T-cell (primary cell): ENCODE results near the gene RIN3. TPM values are rescaled to one million over a fixed set of nuclear protein-coding genes. Genes with fewer than 3 reads are reported as not detected.
A peak's percentile ranks its signal among the peaks of the same experiment; 100 is the strongest.

Experiments used
- ATAC-seq, 4 experiments: fragments of 200-7000 bp in 3 of 4; fragments of 150-1000 bp in 1 of 4; cut with Tn5 transposase; replicated peaks in 1 of 4; 1 replicate in 3 of 4; 2 replicates in 1 of 4; pipeline ENCODE4 v1.10.0; 2021; ENCODE audit warnings: moderate library complexity in 3 of 4, mild to moderate bottlenecking in 2 of 4, moderate number of reproducible peaks in 1 of 4
- CTCF ChIA-PET, 2 donors: fragments of 300-600 bp; sonication (Branson Sonifier 250); formaldehyde crosslinking; loops; one replicate each; lab custom pipeline; 2022; ENCODE audit warnings: antibody characterized with exemption in 2 of 2; lab: Charles Lee
- POLR2A ChIA-PET, 2 donors: fragments of 300-600 bp; sonication (Branson Sonifier 250); formaldehyde crosslinking; loops; one replicate each; lab custom pipeline; 2022; ENCODE audit warnings: antibody characterized with exemption in 2 of 2; lab: Charles Lee
- DNase-seq, 35 experiments: peaks; one replicate each; pipeline versions ENCODE4 v3.0.0 to v3.0.0-alpha.2; 2013 to 2023
- H3K27ac ChIP-seq: one replicate; pipeline ENCODE4 v1.5.1; 2013; ENCODE audit warnings: low read length
- H3K27me3 ChIP-seq, 2 experiments: replicated peaks in 1 of 2; 1 replicate in 1 of 2; 2 replicates in 1 of 2; pipeline versions ENCODE4 v1.6.1 to v1.7.0; 2013; ENCODE audit warnings: low read length in 1 of 2, mixed read lengths in 1 of 2; ENCODE audit not compliant: control insufficient read depth in 2 of 2, insufficient read depth in 2 of 2; ENCODE audit errors: extremely low read depth in 1 of 2
- H3K36me3 ChIP-seq, 2 donors: 1 replicate in 1 of 2; 2 replicates in 1 of 2; pipeline versions ENCODE4 v1.6.1 to v1.7.0; 2013; ENCODE audit warnings: low read length in 1 of 2; ENCODE audit not compliant: control insufficient read depth in 2 of 2, insufficient read depth in 1 of 2; ENCODE audit errors: extremely low read depth in 1 of 2
- H3K4me1 ChIP-seq, 2 experiments: 1 replicate in 1 of 2; 2 replicates in 1 of 2; pipeline versions ENCODE4 v1.6.1 to v1.7.0; 2013; ENCODE audit warnings: low read length in 2 of 2, mixed read lengths in 1 of 2; ENCODE audit not compliant: insufficient read depth in 2 of 2, control insufficient read depth in 1 of 2; ENCODE audit errors: extremely low read depth in 1 of 2
- H3K4me3 ChIP-seq, 2 donors: 1 replicate in 1 of 2; 2 replicates in 1 of 2; pipeline versions ENCODE4 v1.5.1 to v1.7.0; 2013; ENCODE audit warnings: mild to moderate bottlenecking in 2 of 2, low read length in 1 of 2, moderate library complexity in 1 of 2; ENCODE audit not compliant: control insufficient read depth in 1 of 2; ENCODE audit errors: extremely low read depth in 1 of 2
- H3K9me3 ChIP-seq: 2 replicates; pipeline ENCODE4 v1.7.0; 2013
- H3K27ac Mint-ChIP-seq, 2 donors: one replicate each; pipeline ENCODE4 v1.8.0; 2020 to 2021; ENCODE audit warnings: mild to moderate bottlenecking in 2 of 2, mixed read lengths in 2 of 2
- H3K27me3 Mint-ChIP-seq, 2 donors: one replicate each; pipeline ENCODE4 v1.8.0; 2021 to 2022; ENCODE audit warnings: mixed read lengths in 2 of 2
- H3K36me3 Mint-ChIP-seq: one replicate; pipeline ENCODE4 v1.8.0; 2021; ENCODE audit warnings: mixed read lengths
- H3K4me1 Mint-ChIP-seq, 3 donors: one replicate each; pipeline ENCODE4 v1.8.0; 2020 to 2022; ENCODE audit warnings: mixed read lengths in 3 of 3, mild to moderate bottlenecking in 1 of 3
- H3K4me3 Mint-ChIP-seq, 3 donors: one replicate each; pipeline ENCODE4 v1.8.0; 2020 to 2022; ENCODE audit warnings: mild to moderate bottlenecking in 3 of 3, mixed read lengths in 3 of 3, moderate library complexity in 3 of 3
- H3K9me3 Mint-ChIP-seq, 3 donors: one replicate each; pipeline ENCODE4 v1.8.0; 2020 to 2022; ENCODE audit warnings: mixed read lengths in 3 of 3
- WGBS: methylation state at CpG from one replicate; pipeline ENCODE4 v1.1.5; 2013; ENCODE audit warnings: missing lambda C conversion rate; ENCODE audit not compliant: insufficient coverage; 5-methylcytosine and 5-hydroxymethylcytosine counted together
- total RNA-seq, 35 experiments: library from RNA in 6 of 35; stranded (reverse) in 6 of 35; fragments of 120-200 nt in 1 of 35; gene quantifications; one replicate each; pipeline versions ENCODE4 v1.2.1 to v1.2.4 and lab custom pipeline; 2013 to 2026

Gene RIN3
- total RNA-seq, 5 donors from 2014 or later (not counting 1 experiment from before 2014, with no cell fraction given), result 89.9 to 107 (median 97.0) TPM

- H3K4me1 Mint-ChIP-seq, result peaks cover 65 to 69% (median 68%) of the 10 kb centered on the region in 3 donors
- no peaks in the 10 kb centered on the region for H3K27me3 ChIP-seq
- WGBS, result 64% methylated on average over 2 of the region's 2 CpGs
- H3K36me3 ChIP-seq, result no peaks in the 10 kb centered on the region
- ATAC-seq (no peak), DNase-seq (no peak)
- H3K27ac Mint-ChIP-seq, result peak overlapping the region in 1 of 2 donors; percentile 41
- peaks cover 55% of the 10 kb centered on the region in 2 experiments for H3K4me1 ChIP-seq
- no peak overlapping the region for H3K4me3 ChIP-seq
- H3K9me3 ChIP-seq, result no peaks in the 10 kb centered on the region
- CTCF ChIA-PET, result no interaction called here
- H3K9me3 Mint-ChIP-seq, result peaks cover 8 to 12% (median 8%) of the 10 kb centered on the region in 3 donors
- peaks cover 15% of the 10 kb centered on the region for H3K36me3 Mint-ChIP-seq
- H3K4me3 Mint-ChIP-seq, result peak overlapping the region in 1 of 3 donors; percentile 38
- H3K27me3 Mint-ChIP-seq, result no peaks in the 10 kb centered on the region
- H3K27ac ChIP-seq, result no peak overlapping the region
- POLR2A ChIA-PET, result no interaction called here
Measured at GRCh38 chr14:92590176-92590575, 76.6 kb downstream of the RIN3 start.

- Histone ChIP-seq H3K4me3 (no peak overlapping the region), H3K27me3 (no peaks in the 10 kb centered on the region), H3K36me3 (no peaks in the 10 kb centered on the region), H3K4me1 (peaks cover 47 to 48% of the 10 kb centered on the region in 2 experiments), H3K9me3 (no peaks in the 10 kb centered on the region), H3K27ac (no peak overlapping the region)
- ATAC-seq (no peak), DNase-seq (no peak)
- POLR2A ChIA-PET, result no interaction called here
- WGBS, result no CpG with 5 or more reads among the region's 2 CpGs
- Mint-ChIP-seq H3K9me3 (peaks cover 8 to 12% (median 8%) of the 10 kb centered on the region in 3 donors), H3K27ac (peak overlapping the region; percentile 36 to 62), H3K4me3 (peak overlapping the region in 1 of 3 donors; percentile 38), H3K4me1 (peaks cover 57 to 63% (median 61%) of the 10 kb centered on the region in 3 donors), H3K27me3 (no peaks in the 10 kb centered on the region), H3K36me3 (peaks cover 12% of the 10 kb centered on the region)
- CTCF ChIA-PET, result no interaction called here
Measured at GRCh38 chr14:92590941-92591340, 77.4 kb downstream of the RIN3 start.

GRCh38 chr14:92591346-92591745 is 77.8 kb downstream of the RIN3 start:
- CTCF ChIA-PET, result no interaction called here
- POLR2A ChIA-PET, result no interaction called here
- no peaks in the 10 kb centered on the region for H3K9me3 ChIP-seq
- peak overlapping the region; percentile 36 to 62 for H3K27ac Mint-ChIP-seq
- H3K36me3 Mint-ChIP-seq, result peaks cover 12% of the 10 kb centered on the region
- no peak overlapping the region for H3K4me3 ChIP-seq
- peaks cover 43 to 44% of the 10 kb centered on the region in 2 experiments for H3K4me1 ChIP-seq
- peaks cover 53 to 59% (median 57%) of the 10 kb centered on the region in 3 donors for H3K4me1 Mint-ChIP-seq
- no peaks in the 10 kb centered on the region for H3K36me3 ChIP-seq
- DNase-seq (no peak), ATAC-seq (peak in 1 of 4 experiments; percentile 21)
- H3K4me3 Mint-ChIP-seq, result peak overlapping the region in 1 of 3 donors; percentile 38
- no peaks in the 10 kb centered on the region for H3K27me3 Mint-ChIP-seq
- H3K27me3 ChIP-seq, result no peaks in the 10 kb centered on the region
- H3K9me3 Mint-ChIP-seq, result peaks cover 8 to 12% (median 8%) of the 10 kb centered on the region in 3 donors
- H3K27ac ChIP-seq, result no peak overlapping the region

- no peaks in the 10 kb centered on the region for H3K9me3 ChIP-seq
- H3K9me3 Mint-ChIP-seq, result peaks cover 8 to 12% (median 8%) of the 10 kb centered on the region in 3 donors
- H3K36me3 ChIP-seq, result peaks cover 0 to 6% of the 10 kb centered on the region in 2 donors
- DNase-seq, result no peak
- peaks cover 12% of the 10 kb centered on the region for H3K36me3 Mint-ChIP-seq
- peaks cover 25 to 42% (median 28%) of the 10 kb centered on the region in 3 donors for H3K4me1 Mint-ChIP-seq
- H3K4me3 Mint-ChIP-seq, result no peak overlapping the region
- H3K27me3 Mint-ChIP-seq, result no peaks in the 10 kb centered on the region
- H3K4me3 ChIP-seq, result no peak overlapping the region
- ATAC-seq, result no peak
- POLR2A ChIA-PET, result no interaction called here
- H3K4me1 ChIP-seq, result peaks cover 12 to 14% of the 10 kb centered on the region in 2 experiments
- no peaks in the 10 kb centered on the region for H3K27me3 ChIP-seq
- CTCF ChIA-PET, result no interaction called here
- H3K27ac Mint-ChIP-seq, result no peak overlapping the region
- no peak overlapping the region for H3K27ac ChIP-seq
- WGBS, result 100% methylated on average over 1 of the region's 3 CpGs
Measured at GRCh38 chr14:92595267-92595666, 81.7 kb downstream of the RIN3 start.

DNA sequence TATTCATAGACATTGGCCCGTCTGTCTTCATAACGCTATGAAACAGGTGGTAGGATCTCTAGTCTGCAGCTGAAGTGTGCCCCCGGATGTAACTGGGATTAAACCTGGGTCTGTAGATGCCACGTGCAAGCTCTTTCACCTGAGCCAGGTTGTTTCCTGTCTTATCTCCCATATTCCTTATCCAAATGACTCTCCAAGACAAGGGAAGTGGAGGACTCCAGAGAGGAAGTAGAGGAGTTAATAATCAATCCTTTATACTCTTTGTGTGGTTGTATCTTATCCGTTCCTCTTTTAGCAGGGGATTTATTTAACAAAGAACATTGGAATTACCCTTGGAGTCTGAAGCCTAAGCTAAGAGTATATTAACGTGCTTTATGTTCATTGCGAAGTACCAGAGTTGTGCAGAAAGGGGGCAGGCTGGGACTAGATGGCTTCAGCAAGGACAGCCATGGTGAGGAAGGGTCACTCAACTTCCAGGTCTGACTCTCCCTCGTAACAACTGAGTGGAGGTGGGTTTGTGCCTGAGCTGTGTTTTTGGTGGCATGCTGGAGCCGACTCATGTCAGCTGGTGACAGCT is 82.8 kb downstream of the RIN3 start:
- Histone ChIP-seq H3K27me3 (no peaks in the 10 kb centered on the region), H3K4me1 (peaks cover 5 to 20% of the 10 kb centered on the region in 2 experiments), H3K27ac (no peak overlapping the region), H3K4me3 (no peak overlapping the region), H3K36me3 (peaks cover 0 to 6% of the 10 kb centered on the region in 2 donors), H3K9me3 (no peaks in the 10 kb centered on the region)
- H3K9me3 Mint-ChIP-seq, result peaks cover under 1 to 5% (median 4%) of the 10 kb centered on the region in 3 donors
- H3K27me3 Mint-ChIP-seq, result no peaks in the 10 kb centered on the region
- no peak overlapping the region for H3K4me3 Mint-ChIP-seq
- H3K27ac Mint-ChIP-seq, result no peak overlapping the region
- H3K36me3 Mint-ChIP-seq, result peaks cover 4% of the 10 kb centered on the region
- no peak for ATAC-seq
- WGBS, result 90% methylated on average over 3 of the region's 9 CpGs
- ChIA-PET POLR2A (no interaction called here), CTCF (no interaction called here)
- no peak for DNase-seq
- H3K4me1 Mint-ChIP-seq, result peaks cover 20 to 36% (median 26%) of the 10 kb centered on the region in 3 donors

DNA sequence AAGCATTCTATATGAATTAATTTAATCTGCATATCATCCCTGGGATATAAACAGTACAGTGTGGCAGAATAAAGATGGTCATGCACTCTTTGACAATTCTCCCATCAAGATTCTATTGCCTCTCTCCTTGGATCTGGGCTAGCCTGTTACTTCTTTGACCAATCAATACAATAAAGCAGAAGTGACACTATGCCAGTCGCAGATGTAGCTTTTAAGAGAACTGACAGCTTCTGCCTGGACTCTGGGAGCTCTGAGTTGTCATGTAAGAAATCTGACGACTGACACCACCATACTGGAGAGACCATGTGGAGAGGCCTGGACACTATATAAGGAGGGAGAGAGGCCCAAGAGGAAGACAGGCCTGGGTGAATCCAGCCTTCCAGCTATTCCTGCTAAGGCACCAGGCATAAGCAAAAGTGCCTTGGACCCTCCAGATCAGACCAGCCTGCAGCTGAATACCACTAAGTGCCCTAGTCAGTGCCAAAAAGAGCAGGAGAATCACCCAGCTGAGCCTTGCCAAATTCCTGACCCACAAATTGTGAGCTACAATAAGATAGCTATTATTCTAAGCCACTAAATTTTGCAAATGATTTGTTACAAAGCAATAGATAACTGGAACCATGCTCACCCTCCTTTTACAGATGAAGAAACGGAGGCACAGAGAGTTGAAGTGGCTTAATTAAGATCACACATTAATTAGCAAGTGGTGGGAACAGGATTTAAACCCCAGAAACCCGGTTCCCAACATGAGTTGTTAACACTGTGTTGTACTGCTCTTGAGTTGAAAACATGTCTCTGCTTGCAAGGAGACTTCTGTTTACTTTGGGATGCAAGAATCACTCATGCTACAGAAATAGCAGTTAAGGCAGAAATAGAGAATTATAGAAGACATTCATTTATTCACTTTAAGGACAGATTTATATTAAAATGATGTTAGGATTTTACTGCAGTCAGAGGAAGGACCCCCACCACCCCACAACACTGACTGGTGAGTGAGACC is 84.6 kb downstream of the RIN3 start:
- Histone ChIP-seq H3K4me1 (peaks cover 13 to 37% of the 10 kb centered on the region in 2 experiments), H3K27ac (no peak overlapping the region), H3K36me3 (peaks cover 0 to 6% of the 10 kb centered on the region in 2 donors), H3K4me3 (no peak overlapping the region), H3K27me3 (no peaks in the 10 kb centered on the region), H3K9me3 (no peaks in the 10 kb centered on the region)
- Mint-ChIP-seq H3K27ac (no peak overlapping the region), H3K27me3 (no peaks in the 10 kb centered on the region), H3K9me3 (no peaks in the 10 kb centered on the region), H3K4me1 (peaks cover 26 to 33% (median 32%) of the 10 kb centered on the region in 3 donors), H3K36me3 (no peaks in the 10 kb centered on the region), H3K4me3 (no peak overlapping the region)
- ChIA-PET CTCF (interaction anchor here in 1 of 2 donors (1.0 kb wide), 1 partner anchor 15 kb away, joined by 3 read pairs; no protein-coding TSS in a partner anchor), POLR2A (no interaction called here)
- DNase-seq (no peak), ATAC-seq (no peak)
- 67% methylated on average over 3 of the region's 4 CpGs for WGBS
